Natural killer cell (primary cell): ENCODE measurements around the gene GFER. TPM values are rescaled to one million over a fixed set of nuclear protein-coding genes. Genes with fewer than 3 reads are reported as not detected.
A peak's percentile ranks its signal among the peaks of the same experiment; 100 is the strongest.
"Not testable (repeated sequence)": the region's sequence is repeated elsewhere in the genome, so short reads cannot be mapped to it uniquely, and the experiment has no call there.

Source experiments
- ATAC-seq, 3 donors: fragments of 150-1000 bp in 2 of 3; fragments of 200-7000 bp in 1 of 3; cut with Tn5 transposase; 1 replicate in 1 of 3; 2 replicates in 2 of 3; pipeline ENCODE4 v1.10.0; 2021; ENCODE audit warnings: mild to moderate bottlenecking in 2 of 3, moderate library complexity in 2 of 3
- DNase-seq, 2 donors: peaks; one replicate each; pipeline versions ENCODE4 v3.0.0 to v3.0.0-alpha.2; 2013 to 2021; ENCODE audit warnings: mixed read lengths in 1 of 2
- H3K27ac ChIP-seq: one replicate; pipeline ENCODE4 v1.5.1; 2013; ENCODE audit warnings: mild to moderate bottlenecking, low read length
- H3K27me3 ChIP-seq: one replicate; pipeline ENCODE4 v1.6.1; 2013; ENCODE audit warnings: low read length; ENCODE audit not compliant: control insufficient read depth, insufficient read depth
- H3K36me3 ChIP-seq: one replicate; pipeline ENCODE4 v1.6.1; 2013; ENCODE audit warnings: low read length; ENCODE audit not compliant: control insufficient read depth, insufficient read depth
- H3K4me1 ChIP-seq: one replicate; pipeline ENCODE4 v1.6.1; 2013; ENCODE audit warnings: low read length; ENCODE audit not compliant: control insufficient read depth, insufficient read depth
- H3K4me3 ChIP-seq: one replicate; pipeline ENCODE4 v1.5.1; 2013; ENCODE audit warnings: low read length
- H3K9me3 ChIP-seq: one replicate; pipeline ENCODE4 v1.6.1; 2013; ENCODE audit warnings: low read length; ENCODE audit not compliant: control insufficient read depth, insufficient read depth
- H3K27ac Mint-ChIP-seq, 2 donors: one replicate each; pipeline ENCODE4 v1.8.0; 2022; ENCODE audit warnings: mild to moderate bottlenecking in 2 of 2, mixed read lengths in 2 of 2, moderate library complexity in 1 of 2
- H3K27me3 Mint-ChIP-seq, 2 donors: one replicate each; pipeline ENCODE4 v1.8.0; 2022; ENCODE audit warnings: low read depth in 2 of 2, mixed read lengths in 2 of 2
- H3K36me3 Mint-ChIP-seq: one replicate; pipeline ENCODE4 v1.8.0; 2022; ENCODE audit warnings: mixed read lengths
- H3K4me1 Mint-ChIP-seq, 2 donors: one replicate each; pipeline ENCODE4 v1.8.0; 2022; ENCODE audit warnings: mixed read lengths in 2 of 2
- H3K4me3 Mint-ChIP-seq: one replicate; pipeline ENCODE4 v1.8.0; 2022; ENCODE audit warnings: mild to moderate bottlenecking, moderate library complexity, mixed read lengths
- H3K9me3 Mint-ChIP-seq, 2 donors: one replicate each; pipeline ENCODE4 v1.8.0; 2022; ENCODE audit warnings: mixed read lengths in 2 of 2
- WGBS: methylation state at CpG from one replicate; pipeline ENCODE4 v1.1.7; 2013; ENCODE audit warnings: missing lambda C conversion rate; ENCODE audit not compliant: insufficient coverage; 5-methylcytosine and 5-hydroxymethylcytosine counted together
- intact Hi-C: fragments of 100-400 bp; cut with micrococcal nuclease; formaldehyde crosslinking; loops from one replicate; pipeline ENCODE4 v1.14.2; 2022
- total RNA-seq, 4 donors: library from RNA; stranded (reverse); fragments of 120-200 nt in 1 of 4; gene quantifications; one replicate each; pipeline versions ENCODE4 v1.2.3 to v1.2.4, GENCODE V29; 2013 to 2022
- TF ChIP-seq, protein P1 (sequence below): fragments of 200-600 bp; IDR thresholded peaks from one replicate; pipeline ENCODE4 v1.8.0; 2022; ENCODE audit warnings: antibody characterized with exemption

Gene GFER
- total RNA-seq, 3 donors from 2014 or later (not counting 1 experiment from before 2014, with no cell fraction given), result 23.8 to 29.5 (median 24.6) TPM

- peak overlapping the region; percentile 76 for H3K4me3 Mint-ChIP-seq
- intact Hi-C loops, result loop anchor here (10.0 kb wide), 2 partner anchors 476 to 656 kb away; no protein-coding TSS in a partner anchor
- Histone ChIP-seq H3K9me3 (no peaks in the 10 kb centered on the region), H3K27ac (peak overlapping the region; percentile 58), H3K4me3 (peak overlapping the region; percentile 32), H3K4me1 (peaks cover 61% of the 10 kb centered on the region), H3K27me3 (no peaks in the 10 kb centered on the region), H3K36me3 (no peaks in the 10 kb centered on the region)
- DNase-seq, result peak in 1 of 2 donors; percentile 49
- H3K27me3 Mint-ChIP-seq, result no peaks in the 10 kb centered on the region
- no peaks in the 10 kb centered on the region for H3K36me3 Mint-ChIP-seq
- peaks cover 28 to 54% of the 10 kb centered on the region in 2 donors for H3K4me1 Mint-ChIP-seq
- TF ChIP-seq, protein P1, sequence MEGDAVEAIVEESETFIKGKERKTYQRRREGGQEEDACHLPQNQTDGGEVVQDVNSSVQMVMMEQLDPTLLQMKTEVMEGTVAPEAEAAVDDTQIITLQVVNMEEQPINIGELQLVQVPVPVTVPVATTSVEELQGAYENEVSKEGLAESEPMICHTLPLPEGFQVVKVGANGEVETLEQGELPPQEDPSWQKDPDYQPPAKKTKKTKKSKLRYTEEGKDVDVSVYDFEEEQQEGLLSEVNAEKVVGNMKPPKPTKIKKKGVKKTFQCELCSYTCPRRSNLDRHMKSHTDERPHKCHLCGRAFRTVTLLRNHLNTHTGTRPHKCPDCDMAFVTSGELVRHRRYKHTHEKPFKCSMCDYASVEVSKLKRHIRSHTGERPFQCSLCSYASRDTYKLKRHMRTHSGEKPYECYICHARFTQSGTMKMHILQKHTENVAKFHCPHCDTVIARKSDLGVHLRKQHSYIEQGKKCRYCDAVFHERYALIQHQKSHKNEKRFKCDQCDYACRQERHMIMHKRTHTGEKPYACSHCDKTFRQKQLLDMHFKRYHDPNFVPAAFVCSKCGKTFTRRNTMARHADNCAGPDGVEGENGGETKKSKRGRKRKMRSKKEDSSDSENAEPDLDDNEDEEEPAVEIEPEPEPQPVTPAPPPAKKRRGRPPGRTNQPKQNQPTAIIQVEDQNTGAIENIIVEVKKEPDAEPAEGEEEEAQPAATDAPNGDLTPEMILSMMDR, result no peak
- 3% methylated on average over 23 of the region's 23 CpGs for WGBS
- no peaks in the 10 kb centered on the region for H3K9me3 Mint-ChIP-seq
- peak overlapping the region; percentile 76 to 94 for H3K27ac Mint-ChIP-seq
- ATAC-seq, result no peak
These were observed 24.7 kb downstream of the GFER start for GRCh38 chr16:2008631-2009163.

- Mint-ChIP-seq H3K27ac (peak overlapping the region; percentile 76 to 94), H3K4me3 (peak overlapping the region; percentile 76), H3K4me1 (peaks cover 28 to 50% of the 10 kb centered on the region in 2 donors), H3K27me3 (no peaks in the 10 kb centered on the region), H3K9me3 (no peaks in the 10 kb centered on the region), H3K36me3 (no peaks in the 10 kb centered on the region)
- Histone ChIP-seq H3K4me3 (peak overlapping the region; percentile 32), H3K9me3 (no peaks in the 10 kb centered on the region), H3K27ac (peak overlapping the region; percentile 58), H3K36me3 (no peaks in the 10 kb centered on the region), H3K27me3 (no peaks in the 10 kb centered on the region), H3K4me1 (peaks cover 55% of the 10 kb centered on the region)
- under 1% methylated on average over 55 of the region's 55 CpGs for WGBS
- intact Hi-C loops, result loop anchor here (10.0 kb wide), 2 partner anchors 476 to 656 kb away; no protein-coding TSS in a partner anchor
- DNase-seq (peak in 1 of 2 donors; percentile 32), ATAC-seq (peak; percentile 27 to 41 (median 40))
- TF ChIP-seq, protein P1, result no peak
These were observed 25.2 kb downstream of the GFER start for GRCh38 chr16:2009164-2009711.

- Mint-ChIP-seq H3K36me3 (no peaks in the 10 kb centered on the region), H3K27me3 (no peaks in the 10 kb centered on the region), H3K4me3 (peak within 1 kb of the TSS; percentile 87), H3K4me1 (peaks cover 28 to 45% of the 10 kb centered on the region in 2 donors), H3K27ac (peak within 1 kb of the TSS; percentile 93 to 94), H3K9me3 (no peaks in the 10 kb centered on the region)
- WGBS, result 3% methylated on average over 52 of the region's 52 CpGs
- Histone ChIP-seq H3K36me3 (no peaks in the 10 kb centered on the region), H3K4me1 (peaks cover 50% of the 10 kb centered on the region), H3K4me3 (peak within 1 kb of the TSS; percentile 82), H3K27me3 (no peaks in the 10 kb centered on the region), H3K27ac (peak within 1 kb of the TSS; percentile 98), H3K9me3 (no peaks in the 10 kb centered on the region)
- intact Hi-C loops, result loop anchor here (10.0 kb wide), 2 partner anchors 475 to 655 kb away; no protein-coding TSS in a partner anchor
- ATAC-seq, result peak; percentile 94 to 99 (median 98)
- TF ChIP-seq, protein P1, result no peak
- DNase-seq, result peak; percentile 84 to 93
These were observed 26.0 kb downstream of the GFER start, which contains the start of gene ZNF598 for GRCh38 chr16:2009791-2010510. Gene ZNF598, minus strand, starts transcription at chr16:2009821.

DNA sequence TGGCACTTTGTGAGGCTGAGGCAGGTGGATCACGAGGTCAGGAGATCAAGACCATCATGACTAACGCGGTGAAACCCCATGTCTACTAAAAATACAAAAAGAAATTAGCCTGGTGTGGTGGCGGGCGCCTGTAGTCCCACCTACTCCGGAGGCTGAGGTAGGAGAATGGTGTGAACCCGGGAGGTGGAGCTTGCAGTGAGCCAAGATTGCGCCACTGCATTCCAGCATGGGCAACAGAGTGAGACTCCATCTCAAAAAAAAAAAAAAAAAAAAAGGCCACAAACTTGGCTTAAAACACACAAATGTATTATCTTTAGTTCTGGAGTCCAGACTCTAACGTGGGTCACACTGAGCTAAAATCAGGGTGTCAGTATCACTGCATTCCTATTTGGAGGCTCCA, 27.7 kb downstream of the GFER start:
- H3K9me3 ChIP-seq, intact Hi-C loops, H3K36me3 Mint-ChIP-seq, H3K27ac ChIP-seq, H3K27me3 ChIP-seq, H3K4me3 Mint-ChIP-seq, H3K4me3 ChIP-seq, H3K27ac Mint-ChIP-seq, DNase-seq, H3K27me3 Mint-ChIP-seq, ATAC-seq, H3K9me3 Mint-ChIP-seq, H3K36me3 ChIP-seq: not testable (repeated sequence)
- H3K4me1 ChIP-seq, result peaks cover 35% of the 10 kb centered on the region
- H3K4me1 Mint-ChIP-seq, result peaks cover 24 to 29% of the 10 kb centered on the region in 2 donors
- 74% methylated on average over 5 of the region's 9 CpGs for WGBS
